HepG2 (cell line): ENCODE measurements around the gene GPD1.

Source experiments
- POLR2G ChIP-seq: fragments of 200-400 bp; formaldehyde crosslinking; IDR thresholded peaks from 2 replicates; pipeline ENCODE4 v1.6.1; 2018; ENCODE audit warnings: mild to moderate bottlenecking, low read depth, low read length, moderate library complexity
- TF ChIP-seq, protein P1 (sequence below): IDR thresholded peaks from 2 replicates; pipeline ENCODE4 v1.6.1; 2016; ENCODE audit warnings: low read depth

DNA sequence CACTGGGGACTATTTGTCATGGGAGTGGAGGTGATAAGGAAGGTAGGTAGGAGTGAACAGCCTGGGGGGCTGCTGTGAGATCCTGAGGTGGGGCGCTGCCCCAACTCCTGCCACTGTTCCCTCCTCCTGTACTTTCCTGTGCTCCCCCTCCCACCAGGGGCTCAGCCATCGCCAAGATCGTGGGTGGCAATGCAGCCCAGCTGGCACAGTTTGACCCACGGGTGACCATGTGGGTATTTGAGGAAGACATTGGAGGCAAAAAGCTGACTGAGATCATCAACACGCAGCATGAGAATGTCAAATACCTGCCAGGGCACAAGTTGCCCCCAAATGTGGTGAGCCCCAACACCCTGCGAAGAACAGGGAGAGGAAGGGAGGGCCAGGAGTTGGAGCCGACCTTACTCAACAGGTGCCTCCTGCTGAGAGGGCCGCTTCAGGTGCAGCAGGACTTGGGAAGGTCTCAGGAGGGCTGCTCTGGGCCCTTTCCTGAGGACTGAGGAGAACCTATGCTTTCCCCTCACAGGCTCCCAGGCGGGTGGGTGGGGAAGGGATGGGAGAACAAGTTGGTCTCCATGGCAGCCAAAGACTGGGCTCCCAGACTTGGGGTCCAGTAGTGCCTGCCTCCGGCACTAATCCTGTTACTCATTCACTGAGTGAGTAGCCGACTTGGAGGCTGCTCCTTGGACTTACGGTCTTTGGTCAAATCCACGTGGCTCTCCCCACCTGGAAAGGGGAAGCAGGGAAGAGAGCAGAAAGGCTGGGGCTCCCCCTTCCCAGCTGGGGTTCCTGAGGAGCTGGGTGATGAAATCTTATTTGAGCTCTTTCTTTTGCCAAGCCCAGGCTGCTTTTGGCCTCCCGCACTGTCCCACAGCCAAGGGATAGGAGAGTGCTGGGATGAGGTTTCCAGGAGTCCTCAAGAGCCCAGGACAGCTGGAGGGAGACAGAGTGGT, 884 bp downstream of the GPD1 start:
- TF ChIP-seq POLR2G: no peak
- TF ChIP-seq, protein P1, sequence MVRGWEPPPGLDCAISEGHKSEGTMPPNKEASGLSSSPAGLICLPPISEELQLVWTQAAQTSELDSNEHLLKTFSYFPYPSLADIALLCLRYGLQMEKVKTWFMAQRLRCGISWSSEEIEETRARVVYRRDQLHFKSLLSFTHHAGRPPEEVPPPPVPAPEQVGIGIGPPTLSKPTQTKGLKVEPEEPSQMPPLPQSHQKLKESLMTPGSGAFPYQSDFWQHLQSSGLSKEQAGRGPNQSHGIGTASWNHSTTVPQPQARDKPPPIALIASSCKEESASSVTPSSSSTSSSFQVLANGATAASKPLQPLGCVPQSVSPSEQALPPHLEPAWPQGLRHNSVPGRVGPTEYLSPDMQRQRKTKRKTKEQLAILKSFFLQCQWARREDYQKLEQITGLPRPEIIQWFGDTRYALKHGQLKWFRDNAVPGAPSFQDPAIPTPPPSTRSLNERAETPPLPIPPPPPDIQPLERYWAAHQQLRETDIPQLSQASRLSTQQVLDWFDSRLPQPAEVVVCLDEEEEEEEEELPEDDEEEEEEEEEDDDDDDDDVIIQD (CRISPR knock-in tag): no peak
